Femur (tissue), 1 donor: ENCODE data around the gene IGF1R.

Experiments
- DNase-seq: peaks from one replicate; pipeline ENCODE4 v3.0.0-alpha.2; 2017

The IGF1R gene

DNA sequence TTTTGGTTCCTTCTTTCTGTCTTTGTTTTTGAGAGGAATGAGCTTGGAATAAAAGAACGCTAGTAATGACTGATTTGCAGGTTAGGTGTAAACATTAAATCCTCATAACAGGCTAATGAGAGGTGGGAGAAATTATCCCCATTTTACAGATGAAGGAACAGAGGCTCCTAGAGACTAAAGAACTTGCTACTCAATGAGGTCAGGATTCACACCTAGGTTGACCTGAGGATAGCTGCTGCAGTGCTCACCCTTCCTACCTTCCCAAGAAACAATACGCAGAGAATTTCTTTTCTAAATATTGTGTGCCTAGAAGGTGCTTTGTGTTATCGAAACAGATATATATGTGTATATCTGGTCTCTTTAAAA is 106.3 kb downstream of the IGF1R start:
- DNase-seq: no peak

DNA sequence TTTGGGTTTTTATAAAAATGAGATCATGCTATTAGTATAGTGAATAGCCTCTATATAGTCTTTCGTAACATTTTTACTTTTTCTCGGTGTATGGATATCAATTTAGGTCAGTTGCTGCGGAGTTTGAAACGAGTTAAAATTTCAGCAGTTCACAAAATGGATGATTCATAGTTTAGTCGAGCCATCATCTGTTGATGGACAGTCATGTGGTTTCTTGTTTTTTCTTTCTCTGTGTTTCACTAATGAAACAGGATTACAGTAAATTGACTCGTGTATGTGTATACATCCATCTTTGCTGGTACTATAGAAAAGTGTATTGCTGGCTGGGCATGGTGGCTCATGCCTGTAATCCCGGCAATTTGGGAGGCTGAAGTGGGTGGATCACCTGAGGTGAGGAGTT is 106.8 kb downstream of the IGF1R start:
- no peak for DNase-seq

- DNase-seq: no peak
These were observed 107.4 kb downstream of the IGF1R start for GRCh38 chr15:98755781-98756180.

DNA sequence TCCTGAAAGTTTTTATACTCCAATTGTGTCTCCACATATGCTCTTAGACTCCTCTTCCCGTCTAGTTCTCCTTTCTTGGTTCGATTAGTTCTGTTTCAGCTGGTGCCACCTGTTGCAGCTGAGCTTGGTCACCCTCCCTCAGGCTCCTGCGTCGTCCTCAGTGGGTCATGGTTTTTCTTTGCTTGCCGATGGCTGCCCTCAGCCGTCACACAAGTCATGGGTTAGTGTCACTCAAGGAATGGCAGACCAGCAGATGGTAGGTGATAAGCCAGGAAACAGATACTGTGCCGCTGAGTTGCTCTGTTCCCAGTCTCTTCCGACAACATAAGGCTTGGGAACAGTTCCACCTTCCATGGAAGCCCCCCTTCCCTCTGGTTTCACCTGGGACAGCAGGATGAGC is 109.9 kb downstream of the IGF1R start:
- DNase-seq: no peak

GRCh38 chr15:98759277-98759676 is 110.9 kb downstream of the IGF1R start:
- no peak for DNase-seq

DNA sequence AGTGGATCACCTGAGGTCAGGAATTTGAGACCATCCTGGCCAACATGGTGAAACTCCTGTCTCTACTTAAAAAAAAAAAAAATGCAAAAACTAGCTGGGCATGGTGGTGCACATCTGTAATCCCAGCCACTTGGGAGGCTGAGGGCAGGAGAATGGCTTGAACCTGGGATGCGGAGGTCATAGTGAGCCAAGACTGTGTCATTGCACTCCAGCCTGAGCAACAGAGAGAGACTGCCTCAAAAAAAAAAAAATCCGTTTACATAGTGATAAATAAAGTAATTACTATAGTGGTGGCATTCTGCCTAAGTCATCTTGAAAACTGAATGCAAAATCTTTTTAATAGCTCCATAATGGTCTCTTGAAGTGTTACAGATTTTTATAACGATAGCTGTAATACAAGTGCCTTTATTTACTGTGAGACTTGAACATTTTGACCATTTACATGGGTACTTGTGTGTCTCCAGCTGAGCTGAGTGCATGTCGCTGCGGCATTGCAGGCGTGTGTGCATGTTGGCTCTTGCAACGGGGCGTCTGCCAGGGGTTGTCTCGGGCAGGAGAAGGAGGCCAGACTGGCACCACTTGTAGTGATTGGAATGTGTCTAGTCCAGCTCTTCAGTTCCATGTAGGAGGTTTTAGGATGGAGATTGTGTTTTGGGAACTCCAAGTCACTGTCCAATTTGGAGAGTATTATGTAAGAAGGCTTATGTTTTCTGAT is 111.9 kb downstream of the IGF1R start:
- DNase-seq: no peak

GRCh38 chr15:98760975-98761374 is 112.6 kb downstream of the IGF1R start:
- DNase-seq: no peak

GRCh38 chr15:98763179-98763578 is 114.8 kb downstream of the IGF1R start:
- no peak for DNase-seq

DNA sequence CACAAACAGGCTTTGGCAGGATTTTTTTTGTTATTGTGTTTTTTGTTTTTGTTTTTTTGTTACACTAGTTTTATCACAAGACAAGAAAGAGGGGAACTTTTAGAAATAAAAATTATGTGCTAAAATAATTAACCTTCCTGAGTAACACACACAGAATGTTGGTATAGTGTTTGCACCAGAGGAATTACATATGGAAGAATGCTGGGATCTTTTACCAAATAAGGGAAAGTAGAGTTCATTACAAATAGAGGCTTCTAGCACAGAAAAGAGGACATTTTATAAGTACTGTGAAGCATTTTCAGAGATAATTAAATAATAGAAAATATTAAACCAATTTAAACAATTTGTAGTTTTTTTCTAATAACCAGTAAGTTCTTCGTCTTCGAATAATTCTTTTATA is 116.0 kb downstream of the IGF1R start:
- no peak for DNase-seq

- DNase-seq: no peak
These were observed 117.3 kb downstream of the IGF1R start for GRCh38 chr15:98765610-98766009.

- DNase-seq: no peak
These were observed 119.4 kb downstream of the IGF1R start for GRCh38 chr15:98767692-98768091.

DNA sequence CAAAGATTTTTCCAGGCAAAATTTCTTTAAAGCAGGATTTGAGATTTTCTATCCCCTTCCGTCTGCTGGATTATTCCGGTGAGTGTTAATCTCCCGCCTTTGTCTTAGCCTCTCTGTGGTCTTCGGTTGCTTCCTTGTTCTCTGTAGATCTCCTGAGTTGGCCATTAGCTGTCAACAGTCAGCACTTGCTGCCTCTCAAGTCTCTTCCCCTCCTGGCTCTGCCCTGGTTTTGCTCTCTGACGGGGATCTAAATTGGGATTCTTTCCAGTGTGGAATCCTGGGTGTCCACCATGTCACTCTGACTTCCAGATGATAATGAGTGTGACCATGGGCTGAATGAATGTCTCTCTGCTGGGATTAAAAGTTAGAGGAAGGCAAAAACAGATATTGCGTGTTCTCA is 121.5 kb downstream of the IGF1R start:
- no peak for DNase-seq

GRCh38 chr15:98770984-98771383 is 122.6 kb downstream of the IGF1R start:
- no peak for DNase-seq

DNA sequence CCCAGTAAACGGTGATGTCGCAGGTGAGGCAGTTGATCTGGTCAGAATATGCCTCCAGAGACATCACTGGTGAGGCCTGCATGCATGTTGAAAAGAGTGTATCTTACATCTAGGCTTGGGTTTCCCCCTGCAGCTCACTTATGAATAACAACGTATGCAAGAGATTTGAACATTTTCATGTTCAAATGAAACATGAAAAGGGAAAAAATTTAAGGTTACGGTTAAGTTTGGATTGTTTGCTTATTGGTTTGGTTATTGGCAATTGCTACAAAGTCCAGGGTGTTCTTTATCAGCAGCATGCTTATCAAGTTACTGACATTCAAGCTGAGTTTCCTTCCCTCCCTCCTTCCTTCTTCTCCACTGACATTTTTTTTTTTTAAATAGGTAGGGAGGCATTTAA is 123.2 kb downstream of the IGF1R start:
- DNase-seq: no peak

GRCh38 chr15:98772895-98773294 is 124.6 kb downstream of the IGF1R start:
- no peak for DNase-seq

- DNase-seq: no peak
These were observed 125.3 kb downstream of the IGF1R start for GRCh38 chr15:98773616-98774015.

GRCh38 chr15:98774756-98775497 is 126.6 kb downstream of the IGF1R start:
- DNase-seq: no peak

DNA sequence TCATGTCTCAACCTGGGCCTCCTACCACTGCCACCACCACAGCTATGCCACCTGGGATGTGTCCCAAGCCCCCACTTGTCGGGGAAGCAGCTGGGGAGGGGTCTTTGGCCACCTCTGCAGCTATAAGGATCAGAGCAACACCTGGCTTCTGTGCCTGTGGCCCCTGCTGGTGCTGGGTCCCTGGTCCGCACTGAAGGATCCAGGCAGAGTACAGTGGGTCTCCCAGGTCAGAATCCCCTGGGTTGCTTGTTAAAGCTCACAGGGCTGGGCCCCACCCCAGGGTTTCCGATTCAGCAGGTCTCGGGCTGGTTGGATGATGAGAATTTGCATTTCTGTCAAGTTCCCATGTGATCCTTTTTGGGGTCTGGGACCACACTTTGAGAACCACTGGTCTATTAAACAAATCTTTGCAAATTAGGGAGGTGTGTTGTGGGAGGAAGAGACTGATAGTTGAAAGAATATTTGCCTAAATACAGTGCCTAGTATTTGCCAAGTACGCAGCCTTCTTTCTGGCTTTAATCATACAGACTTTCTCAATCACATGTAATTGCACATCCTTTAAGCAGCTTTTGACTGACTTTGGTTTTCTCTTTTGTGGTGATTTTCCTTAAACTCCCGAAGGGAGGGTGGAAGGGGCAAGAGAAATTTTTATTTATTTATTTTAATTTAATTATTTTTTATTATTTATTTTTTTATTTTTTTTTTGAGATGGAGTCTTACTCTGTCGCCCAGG is 127.3 kb downstream of the IGF1R start:
- DNase-seq: no peak

DNA sequence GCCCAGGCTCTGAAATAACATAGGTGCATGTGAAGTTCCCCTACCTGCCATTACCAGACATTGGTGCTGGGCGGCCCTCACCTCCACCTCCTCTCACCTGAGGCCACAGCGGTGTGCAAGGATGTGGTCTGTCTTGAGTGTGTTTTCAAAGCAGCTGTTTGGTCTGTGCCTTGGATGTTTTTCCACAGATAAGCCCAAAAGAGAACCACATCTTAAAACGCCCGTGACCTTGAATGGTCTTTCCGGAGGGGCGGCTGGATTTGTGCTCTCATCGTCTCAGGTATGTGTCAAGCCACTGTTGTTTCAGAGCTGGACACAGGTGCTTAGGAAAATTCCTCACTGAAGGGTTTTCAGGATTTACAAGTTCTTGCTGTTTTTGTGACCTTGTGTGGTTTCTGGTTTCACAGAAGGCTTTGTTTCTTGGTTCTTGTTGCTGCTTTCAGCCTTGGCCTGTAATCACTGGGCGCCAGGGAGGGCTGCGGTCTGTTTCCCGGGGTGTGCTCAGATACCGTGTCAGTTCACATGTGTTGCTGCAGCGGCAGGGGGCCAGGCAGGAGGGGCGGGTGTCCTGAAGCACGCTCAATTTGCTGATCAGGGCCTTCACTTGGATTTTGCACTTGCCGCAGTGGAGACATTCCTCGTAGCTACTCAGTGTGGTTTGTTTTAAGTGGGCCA is 128.4 kb downstream of the IGF1R start:
- DNase-seq: peak; percentile 81

DNA sequence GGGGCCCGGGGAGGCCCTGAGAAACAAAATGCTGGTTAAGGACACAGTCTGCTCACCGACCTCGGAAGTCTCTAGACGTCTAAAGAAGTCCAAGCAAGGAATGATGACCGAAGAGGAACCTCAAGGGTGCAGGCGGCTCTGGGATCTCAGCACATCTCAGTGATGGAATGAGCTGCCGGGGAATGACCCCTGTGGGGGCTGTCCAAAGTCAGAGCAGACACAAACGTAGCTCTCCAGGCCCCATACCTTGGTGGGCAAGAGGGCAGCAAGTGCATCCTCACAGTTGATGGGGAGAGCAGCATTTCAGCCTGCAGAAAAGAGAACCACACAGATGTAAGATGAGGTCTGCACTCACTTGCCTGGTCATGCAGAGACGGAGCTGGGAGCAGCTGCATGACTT is 129.1 kb downstream of the IGF1R start:
- DNase-seq: no peak

GRCh38 chr15:98778263-98778959 is 130.1 kb downstream of the IGF1R start:
- no peak for DNase-seq

DNA sequence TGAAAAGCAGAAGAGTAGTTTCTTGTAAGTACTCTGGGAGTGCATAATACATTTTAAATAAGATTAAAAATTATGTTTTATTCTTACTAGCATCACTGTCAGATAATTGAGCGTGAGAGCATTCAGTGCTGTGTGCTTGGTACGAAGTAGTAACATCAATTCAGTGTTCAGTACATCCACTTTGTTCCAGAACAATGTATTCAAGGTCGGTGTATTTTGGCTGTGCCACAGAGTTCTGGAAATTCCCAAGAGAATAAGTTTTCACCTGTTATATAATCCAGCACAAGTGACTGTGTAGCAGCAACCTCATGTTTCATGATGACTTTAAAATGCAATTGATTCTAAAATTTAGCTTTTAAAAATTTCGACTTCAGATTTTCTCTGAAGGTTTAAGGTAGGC is 130.6 kb downstream of the IGF1R start:
- DNase-seq: no peak
